ENCODE measurements around the gene KCNC4.
A peak's percentile ranks its signal among the peaks of the same experiment; 100 is the strongest.

Gene KCNC4

DNA sequence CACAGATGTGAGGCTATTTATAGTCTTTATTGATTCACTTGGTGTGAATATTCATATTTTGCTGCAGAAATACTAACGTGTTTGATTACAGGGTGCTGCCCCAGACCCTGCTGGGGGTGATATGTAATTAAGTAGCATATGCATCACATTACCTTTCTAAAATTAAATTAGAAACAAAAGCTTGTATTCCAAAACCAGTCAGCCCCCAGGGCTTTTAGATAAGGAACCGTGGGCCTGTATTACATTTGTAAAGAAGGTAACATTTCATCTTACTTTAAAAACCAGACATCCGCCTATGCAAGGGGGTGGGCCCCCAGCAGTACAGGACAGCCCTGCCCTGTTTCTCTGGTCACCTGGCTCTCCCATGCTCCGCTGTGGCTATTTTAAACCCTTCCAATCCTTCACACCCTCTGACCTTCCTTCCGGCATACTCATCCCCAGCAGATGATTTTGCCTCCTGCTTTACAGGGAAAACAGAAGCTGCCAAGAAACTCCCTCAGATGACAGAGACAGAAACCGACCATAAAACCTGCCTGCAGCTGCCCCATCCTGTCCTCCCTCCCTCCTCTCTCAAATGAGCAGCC, 22.0 kb upstream of the KCNC4 start:
- no peak for DNase-seq (ENCODE audit: low read depth)

DNA sequence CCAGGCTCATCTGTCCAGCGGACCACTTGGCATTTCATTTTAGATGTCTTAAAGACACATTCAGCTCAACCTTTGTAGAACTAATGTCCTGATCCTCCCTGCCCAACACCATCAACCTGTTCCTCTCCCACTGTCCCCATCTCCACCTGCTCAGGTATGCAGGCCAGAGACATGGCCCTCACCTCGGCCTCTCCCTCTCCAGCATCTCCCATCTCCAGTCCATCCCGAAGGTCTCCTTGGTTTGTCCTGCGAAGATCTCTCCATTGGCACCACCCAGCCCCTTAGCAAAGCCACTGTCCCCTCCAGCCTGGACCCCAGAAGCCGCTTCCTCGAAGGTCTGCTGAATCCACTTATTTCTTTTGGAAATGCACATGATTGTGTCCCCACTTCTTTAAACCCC, 20.9 kb upstream of the KCNC4 start:
- DNase-seq (ENCODE audit: low read depth): no peak

DNA sequence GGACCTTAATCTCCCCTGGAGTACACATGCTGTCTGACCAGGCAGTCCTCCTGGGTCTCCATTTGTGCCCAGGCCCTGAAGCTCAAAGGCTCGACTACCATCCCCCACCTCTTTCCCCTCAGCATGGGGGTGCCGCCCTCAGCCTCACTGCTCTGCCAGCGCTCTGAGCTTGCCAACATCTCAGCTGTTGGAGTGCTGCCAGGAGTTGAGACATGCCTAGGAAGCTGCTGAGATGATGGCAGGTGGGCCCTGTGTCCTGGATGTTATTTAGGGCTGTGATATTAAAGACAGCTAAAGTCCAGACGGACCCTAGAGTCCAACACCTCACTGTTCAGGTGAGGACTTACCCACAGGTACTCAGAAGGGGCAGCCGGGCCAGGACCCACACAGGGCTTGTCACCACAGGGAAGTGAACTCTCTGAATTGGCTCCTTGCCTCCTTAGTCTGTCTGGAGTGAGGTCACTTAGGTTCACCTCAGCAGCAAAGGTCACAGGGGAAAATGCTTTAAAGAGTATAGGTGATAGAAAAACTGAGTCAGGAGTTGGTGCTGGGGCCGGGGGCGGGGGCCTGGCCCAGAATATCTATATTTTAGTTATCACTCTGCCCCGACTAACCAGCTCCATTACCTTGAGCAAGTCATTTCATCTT, 19.7 kb upstream of the KCNC4 start:
- no peak for DNase-seq (ENCODE audit: low read depth)

DNA sequence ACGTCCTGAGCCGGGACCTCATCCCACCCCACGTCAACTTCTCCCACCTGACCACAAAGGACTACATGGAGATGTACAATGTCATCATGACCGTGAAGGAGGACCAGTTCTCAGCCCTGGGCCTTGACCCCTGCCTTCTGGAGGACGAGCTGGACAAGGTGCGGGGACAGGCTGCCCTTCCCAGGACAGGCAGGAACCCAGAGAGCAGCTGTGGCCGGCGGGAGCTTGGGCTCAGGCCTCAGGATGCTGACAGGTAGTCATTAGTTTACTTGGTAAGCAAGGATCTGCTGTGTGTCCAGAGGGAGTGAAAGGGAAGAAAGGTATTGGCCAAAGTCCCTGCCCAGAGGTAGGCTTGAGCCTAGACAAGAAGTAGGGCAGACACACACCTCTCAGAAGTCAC, 17.6 kb upstream of the KCNC4 start:
- no peak for DNase-seq (ENCODE audit: low read depth)

DNA sequence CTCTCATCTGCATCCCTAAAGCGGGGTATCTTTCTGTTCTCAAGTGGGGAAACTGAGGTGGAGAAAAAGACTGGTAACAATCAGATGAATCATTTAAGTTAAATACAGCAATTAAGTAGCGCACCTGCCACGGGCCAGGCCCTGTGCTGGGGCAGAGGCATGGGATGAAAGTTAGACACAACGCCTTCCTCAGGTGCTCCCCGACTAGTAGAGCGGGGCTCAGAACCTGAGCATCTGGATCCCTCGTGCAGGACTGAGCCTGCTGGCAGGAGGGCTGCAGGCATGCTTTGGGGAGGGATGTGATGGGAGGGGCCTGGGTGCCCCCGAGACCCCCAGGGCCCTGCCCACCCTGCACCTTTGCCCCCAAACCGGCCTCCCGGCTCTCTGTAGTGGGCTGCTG, 14.9 kb upstream of the KCNC4 start:
- DNase-seq (ENCODE audit: low read depth): no peak

DNA sequence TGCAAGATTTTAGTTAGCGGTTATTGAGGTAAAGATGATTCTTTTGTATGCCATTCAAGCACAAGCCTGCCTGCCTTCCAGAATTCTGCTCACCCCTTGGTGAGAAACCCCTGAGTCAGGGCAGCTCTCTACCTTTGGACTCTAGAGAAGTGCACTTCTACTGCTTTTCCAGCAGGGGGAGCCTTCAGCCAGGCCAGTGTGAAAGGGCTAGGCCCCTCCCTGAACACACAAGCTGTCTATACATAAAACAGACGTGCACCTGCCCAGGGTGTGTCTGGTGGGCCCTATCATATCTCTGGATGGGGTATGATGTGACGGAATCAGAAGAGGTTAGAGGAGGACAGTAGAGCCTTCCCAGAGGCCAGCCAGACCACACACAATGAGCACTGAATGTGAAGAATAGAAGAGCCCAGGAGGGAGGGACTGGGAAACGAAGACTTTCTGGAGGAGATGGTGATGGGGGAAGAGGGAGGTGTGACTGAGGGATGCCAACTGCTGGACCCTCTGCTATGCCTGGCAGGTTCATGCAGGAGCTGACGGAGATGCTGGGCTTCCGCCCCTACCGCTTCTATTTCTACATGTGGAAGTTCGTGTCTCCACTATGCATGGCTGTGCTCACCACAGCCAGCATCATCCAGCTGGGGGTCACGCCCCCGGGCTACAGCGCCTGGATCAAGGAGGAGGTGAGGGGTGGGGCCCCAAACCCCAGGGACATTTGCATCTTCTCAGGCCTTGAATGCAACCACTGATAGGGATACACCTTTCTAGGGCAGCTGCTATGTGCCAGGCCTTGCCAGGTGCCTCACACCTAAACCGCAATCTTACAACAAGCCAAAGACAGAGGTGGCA, 13.0 kb upstream of the KCNC4 start:
- no peak for DNase-seq (ENCODE audit: low read depth)

DNA sequence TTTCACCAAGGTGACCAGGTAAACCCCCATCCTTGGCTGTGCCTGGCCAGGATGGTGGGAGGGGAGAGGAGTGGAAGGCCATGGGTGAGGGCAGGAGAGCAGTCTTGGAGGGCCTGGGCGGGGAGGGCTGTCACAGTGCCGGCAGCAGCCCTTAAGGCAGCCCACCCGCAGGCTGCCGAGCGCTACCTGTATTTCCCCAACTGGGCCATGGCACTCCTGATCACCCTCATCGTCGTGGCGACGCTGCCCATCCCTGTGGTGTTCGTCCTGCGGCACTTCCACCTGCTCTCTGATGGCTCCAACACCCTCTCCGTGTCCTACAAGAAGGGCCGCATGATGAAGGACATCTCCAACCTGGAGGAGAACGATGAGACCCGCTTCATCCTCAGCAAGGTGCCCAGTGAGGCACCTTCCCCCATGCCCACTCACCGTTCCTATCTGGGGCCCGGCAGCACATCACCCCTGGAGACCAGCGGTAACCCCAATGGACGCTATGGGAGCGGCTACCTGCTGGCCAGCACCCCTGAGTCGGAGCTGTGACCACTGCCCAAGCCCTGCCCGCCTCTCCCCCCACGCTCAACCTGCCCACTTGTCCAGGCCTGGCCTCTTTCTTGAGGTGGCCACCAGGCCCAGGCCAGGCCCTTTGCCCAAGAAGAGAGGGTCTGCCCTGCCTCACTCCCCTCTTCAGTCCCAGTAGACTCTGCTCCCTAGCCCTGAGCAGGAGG, 12.0 kb upstream of the KCNC4 start:
- DNase-seq (ENCODE audit: low read depth): no peak

DNA sequence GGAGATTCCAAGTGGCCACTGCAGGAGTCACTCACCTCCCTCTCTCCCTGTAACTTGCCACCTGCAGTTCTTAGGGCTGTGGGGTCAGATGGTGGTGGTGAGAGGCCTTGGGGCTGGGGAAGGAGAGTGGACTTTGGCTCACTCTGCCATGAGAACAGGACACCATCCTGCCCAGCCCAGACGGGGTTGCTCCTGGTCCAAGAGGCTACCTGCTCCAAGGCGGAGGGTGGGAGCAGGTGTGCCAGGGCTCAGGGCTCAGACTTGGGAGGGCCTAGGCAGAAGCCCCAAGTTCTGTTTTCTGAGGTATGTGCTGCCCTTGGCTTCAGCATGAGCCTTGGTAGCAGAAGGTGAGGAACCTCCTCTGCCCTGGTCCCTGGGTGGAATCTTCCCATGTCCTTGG, 11.4 kb upstream of the KCNC4 start:
- no peak for DNase-seq (ENCODE audit: low read depth)

DNA sequence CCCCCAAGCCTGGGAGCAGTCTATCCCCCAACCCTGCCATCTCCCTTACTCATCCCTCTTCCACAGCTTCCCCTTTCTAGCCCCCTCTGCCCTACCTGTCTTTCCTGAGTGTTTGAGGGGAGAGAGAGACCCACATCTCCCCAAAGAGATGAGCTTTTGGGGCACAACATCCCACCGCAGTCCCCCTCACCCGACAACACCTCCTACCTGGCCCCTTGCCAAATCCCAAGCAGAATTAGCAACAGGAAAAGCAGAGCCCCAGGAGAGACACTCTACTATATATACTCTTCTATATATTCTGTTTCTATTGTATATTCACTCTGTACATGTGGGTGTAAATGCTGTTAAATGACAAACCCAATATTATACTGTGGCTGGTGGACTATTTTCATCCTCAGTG, 9.9 kb upstream of the KCNC4 start:
- no peak for DNase-seq (ENCODE audit: low read depth)

DNA sequence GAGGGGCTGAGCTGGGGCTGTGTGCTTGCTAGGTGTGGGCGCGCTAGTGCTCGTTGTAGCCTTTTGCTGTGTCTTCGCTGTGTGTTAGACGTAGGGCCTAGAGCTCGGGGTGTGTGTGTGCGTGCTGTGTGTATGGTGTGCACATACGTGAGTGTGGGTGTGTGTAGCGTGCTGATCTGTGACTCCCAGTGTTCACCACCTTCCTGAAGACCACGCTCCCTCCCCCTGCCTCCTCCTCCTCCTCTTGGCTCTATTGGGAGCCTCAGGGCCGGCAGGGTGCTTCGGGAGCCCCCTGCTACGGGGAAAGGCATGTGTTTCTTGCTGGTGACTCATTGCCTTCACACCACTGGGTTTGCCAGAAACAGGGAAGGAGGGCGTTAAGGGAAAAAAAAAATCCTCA, 9.4 kb upstream of the KCNC4 start:
- DNase-seq (ENCODE audit: low read depth): no peak

DNA sequence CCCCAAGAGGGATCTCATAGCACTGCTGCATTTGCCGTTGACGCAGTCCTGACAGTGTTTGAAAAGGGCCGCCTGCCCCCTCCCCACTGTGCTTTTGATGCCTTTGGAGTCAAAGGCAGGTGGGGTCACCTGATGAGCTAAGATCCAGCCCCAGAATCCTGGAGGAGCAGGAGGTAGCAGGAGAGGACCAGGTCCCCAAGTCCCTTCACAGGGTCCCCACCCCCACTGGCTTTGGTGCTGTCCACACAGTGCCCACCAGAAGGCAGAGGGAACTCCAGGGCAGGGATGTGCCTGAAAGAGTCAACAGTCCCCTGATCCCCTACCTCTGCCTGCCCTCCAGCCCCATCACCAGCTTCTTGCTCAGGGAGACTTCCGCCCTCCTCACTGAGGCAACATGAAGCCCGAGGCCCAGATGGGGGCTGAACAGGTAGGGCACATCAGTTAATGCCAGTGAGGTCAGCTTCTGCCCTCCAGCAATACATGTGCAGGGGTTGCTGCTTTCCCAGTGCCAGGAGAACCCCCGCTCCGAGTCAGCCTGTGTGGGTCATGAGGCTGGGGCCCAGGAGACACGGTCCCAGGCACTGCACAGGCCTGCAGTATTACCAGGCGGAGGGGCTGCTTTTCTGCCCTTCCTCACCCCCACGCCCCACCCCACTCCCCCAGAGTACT, 8.8 kb upstream of the KCNC4 start:
- DNase-seq (ENCODE audit: low read depth): no peak

DNA sequence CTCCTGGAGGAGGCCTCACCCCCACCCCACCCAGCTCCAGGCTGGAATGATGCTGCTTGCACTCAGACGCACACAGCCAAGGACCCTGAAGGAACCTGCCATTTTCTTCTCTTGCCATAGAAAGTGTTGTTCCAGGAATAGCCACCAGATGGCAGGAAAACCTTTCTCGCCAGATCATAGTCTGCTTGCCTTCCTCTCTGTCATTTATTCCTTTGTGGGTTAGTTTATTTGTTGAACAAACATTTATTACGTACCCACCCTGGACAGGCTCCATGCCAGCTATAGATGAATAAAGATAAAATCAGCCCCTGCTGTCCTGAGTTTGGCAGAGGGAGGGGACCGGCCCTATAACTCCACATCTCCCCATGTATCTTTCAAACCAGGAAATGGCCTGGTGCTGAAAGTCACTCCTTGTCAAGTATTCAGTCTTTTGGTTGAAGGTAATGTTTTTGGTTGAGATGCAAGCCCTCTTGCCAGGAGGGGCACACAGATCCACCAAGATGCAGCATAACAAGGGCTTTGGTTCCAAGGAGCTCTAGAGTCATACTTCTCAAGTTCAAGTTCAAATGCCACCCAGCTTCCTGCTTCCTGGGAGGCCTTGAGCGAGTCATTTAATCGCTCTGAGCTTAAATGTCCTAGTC, 7.0 kb upstream of the KCNC4 start:
- DNase-seq (ENCODE audit: low read depth): peak; percentile 56

DNA sequence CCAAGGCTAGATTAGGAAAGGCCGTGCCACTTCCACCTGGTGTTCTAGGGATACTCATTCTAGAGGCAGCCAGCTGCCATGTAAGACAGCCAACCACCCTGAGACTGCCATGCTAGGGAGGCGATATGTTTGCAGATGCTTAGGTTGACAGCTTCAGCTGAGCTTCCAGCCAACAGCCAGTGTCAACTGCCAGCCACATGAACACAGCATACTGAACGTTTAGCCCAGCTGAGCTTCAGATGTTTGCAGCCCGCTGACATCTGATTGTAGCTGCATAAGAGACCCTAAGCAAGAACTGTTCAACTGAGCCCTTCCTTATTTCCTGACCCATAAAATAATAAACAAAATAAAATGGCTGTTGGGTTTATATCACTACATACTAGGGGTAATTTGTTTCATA, 5.0 kb upstream of the KCNC4 start:
- DNase-seq (ENCODE audit: low read depth): no peak

DNA sequence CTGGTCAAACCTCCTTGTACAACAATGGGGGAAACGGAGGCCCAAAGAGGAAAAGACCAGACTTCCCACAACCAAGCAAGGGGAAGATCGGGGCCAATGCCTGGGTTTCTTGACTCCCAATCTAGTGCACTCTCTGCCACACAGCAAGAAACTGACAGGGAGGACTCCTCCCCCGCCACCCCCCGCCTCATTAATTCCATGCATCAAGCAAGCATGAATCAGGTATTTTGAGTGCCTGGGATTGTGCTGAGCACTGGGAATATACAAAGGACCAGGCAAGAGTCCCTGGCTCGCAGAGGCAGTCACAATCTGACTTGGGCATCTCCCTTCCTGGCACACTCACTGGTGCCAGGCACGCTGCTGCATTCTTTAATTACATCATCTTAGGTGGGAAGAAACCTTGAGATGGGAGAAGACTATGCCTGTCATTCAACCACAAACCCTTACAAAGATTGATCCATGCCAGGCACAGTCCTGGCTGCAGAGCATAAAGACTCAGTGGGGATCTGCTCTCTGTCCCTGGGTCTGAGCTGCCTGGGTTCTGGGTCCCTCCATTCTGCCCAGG, 4.4 kb upstream of the KCNC4 start:
- DNase-seq (ENCODE audit: low read depth): no peak

DNA sequence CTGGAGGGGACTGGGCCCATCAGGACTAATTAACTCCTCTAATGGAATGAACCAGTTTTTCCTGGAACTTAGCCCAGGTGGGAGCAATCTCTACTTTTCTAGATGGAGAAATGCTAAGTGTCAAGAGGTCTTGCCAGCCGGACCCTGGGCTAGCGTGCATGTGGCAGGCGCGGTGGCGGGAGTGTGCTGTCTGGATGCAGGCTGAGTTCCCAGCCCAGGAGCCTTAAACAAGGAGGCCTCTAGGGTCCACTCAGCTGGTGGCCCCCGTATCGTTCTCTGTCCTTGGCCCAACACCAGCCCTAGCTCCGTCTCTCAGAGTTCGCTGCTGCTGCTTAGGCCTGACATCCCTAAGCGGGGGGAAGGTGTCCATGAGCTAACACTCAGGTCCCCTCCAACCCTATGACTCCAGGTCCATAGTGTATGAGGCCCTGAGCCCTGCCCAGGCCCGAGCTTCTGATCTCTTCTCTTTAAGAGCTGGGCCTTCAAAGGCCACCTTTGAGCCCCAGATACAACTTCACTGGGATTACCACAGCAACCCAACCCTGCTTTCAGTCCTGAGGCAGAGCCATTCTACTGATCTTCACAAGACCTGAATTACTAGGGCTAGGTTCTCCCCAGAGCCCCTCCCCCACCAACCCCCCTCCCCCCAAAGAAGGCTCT, 3.7 kb upstream of the KCNC4 start:
- DNase-seq (ENCODE audit: low read depth): no peak

DNA sequence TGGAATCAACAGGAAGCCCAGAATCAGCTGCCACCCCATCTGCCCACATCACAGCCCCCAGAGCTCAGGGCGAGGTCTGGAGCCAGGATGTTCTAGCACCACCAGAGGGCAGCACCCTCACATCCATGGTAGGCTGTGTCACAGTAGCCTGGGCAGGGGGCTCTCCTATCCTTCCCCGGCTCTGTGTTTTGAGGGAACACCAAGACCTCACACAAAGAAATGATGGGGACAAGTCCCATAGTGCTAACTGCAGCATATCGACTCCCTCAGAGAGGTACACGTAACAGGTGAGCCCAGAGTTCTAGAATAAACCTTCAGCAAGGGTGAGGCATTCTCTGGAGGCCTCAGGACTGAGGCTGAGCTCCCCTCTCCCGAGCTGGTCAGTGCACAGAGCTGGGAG, 2.3 kb upstream of the KCNC4 start:
- peak; percentile 63 for DNase-seq (ENCODE audit: low read depth)

DNA sequence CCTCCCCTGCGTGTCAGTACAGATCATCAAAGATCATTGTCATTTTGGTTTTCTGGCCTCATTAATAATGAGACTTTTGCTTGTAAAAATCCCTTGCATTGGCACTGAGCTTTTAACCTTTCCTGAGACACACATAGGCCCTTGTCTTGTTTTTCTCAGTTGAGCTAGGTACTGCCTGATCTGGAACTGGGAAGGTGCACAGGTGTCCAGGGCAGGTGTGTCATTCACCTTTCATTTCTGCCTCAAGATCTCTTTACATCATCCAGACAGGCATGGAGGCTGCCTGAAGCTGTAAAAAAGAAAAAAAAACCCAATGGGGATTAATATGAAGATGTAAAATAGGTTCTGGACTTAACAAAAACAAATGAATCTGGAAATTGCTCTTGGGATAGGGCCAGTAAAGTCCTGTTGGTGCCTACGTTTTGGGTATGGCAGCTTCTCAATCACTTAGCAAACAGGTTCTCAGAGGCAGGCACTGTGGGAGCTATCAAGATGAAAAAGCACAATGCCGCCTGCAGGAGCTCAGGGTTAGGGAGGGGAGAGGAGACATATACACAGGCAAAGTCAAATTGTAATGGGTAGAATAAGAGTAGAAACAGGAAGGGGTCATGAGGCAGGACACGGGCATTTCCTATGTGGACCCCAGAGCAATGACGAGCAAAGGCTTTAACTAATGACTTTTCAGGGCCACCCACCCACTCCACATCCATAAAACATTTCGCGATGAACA, 1.0 kb upstream of the KCNC4 start:
- DNase-seq (ENCODE audit: low read depth): no peak

DNA sequence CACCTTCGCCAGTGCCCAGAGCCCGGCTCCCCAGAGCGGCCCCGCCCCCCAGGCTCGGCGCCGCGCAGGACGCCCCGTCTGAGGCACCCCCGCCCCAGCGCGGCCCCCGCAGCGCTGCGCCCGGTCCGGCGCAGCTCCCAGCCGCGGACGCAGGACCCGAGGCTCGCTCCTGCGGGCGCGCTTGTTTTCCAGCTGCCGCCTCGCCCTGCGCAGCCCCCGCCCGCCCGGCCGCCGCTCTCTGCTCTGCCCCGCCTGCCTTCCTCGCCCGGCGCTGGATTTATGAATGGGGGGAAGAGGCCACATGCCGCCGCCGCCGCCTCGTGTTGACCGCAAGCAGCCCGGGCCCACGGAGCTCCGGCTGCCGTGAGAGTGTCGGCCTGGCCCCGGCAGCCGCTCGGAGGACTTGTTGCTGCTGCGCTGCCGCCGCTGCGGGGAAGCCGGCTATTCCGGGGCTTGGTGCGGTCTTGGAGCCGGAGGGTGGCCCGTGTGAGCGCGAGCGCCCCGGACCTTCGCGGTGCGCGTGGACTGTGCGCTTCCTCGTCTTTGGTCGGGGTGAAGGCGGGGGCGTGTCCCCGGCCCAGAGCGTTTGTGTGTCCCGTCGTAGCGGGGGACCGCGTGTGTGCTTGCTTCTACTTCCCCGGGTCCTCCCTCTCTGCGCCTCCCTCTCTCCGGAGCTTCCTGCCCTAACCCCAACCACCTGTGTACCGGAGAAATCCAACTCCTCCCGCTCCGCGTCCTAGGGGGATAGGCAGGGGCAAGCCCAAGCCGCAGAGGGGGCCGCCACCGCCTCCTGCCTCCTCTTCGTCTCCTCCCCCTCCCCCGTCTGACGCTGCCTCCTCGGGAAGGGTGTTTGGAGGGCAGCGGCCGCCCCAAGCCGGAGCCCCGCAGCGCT, 736 bp downstream of the KCNC4 start:
- DNase-seq (ENCODE audit: low read depth): peak; percentile 19
